Calu3 (cell line): Measurements from ENCODE around the gene ZSCAN31. TPM values are rescaled to one million over a fixed set of nuclear protein-coding genes. Genes with fewer than 3 reads are reported as not detected.
"Not testable (repeated sequence)": the region's sequence is repeated elsewhere in the genome, so short reads cannot be mapped to it uniquely, and the experiment has no call there.

Experiments
- BruUV-seq: library from RNA; stranded (reverse); fragments of 400-500 nt; replicated peaks from 2 replicates; lab custom pipeline; 2021; lab: Mats Ljungman, UMichigan
- CTCF ChIA-PET: fragments of 300-600 bp; sonication (Branson Sonifier 250); formaldehyde crosslinking; loops from one replicate; lab custom pipeline; 2022; ENCODE audit warnings: antibody characterized with exemption; lab: Charles Lee
- DNase-seq: peaks from one replicate; pipeline ENCODE4 v3.0.0; 2022
- H3K27ac Mint-ChIP-seq: one replicate; pipeline ENCODE4 v1.8.0; 2022; ENCODE audit warnings: mixed read lengths; ENCODE audit not compliant: unreplicated experiment
- H3K27me3 Mint-ChIP-seq: one replicate; pipeline ENCODE4 v1.8.0; 2022; ENCODE audit warnings: mixed read lengths; ENCODE audit not compliant: unreplicated experiment
- H3K36me3 Mint-ChIP-seq: one replicate; pipeline ENCODE4 v1.8.0; 2022; ENCODE audit warnings: mild to moderate bottlenecking, moderate library complexity, mixed read lengths; ENCODE audit not compliant: insufficient read depth, unreplicated experiment
- H3K4me1 Mint-ChIP-seq: one replicate; pipeline ENCODE4 v1.8.0; 2022; ENCODE audit warnings: mild to moderate bottlenecking, low read depth, mixed read lengths; ENCODE audit not compliant: unreplicated experiment
- H3K4me3 Mint-ChIP-seq: one replicate; pipeline ENCODE4 v1.8.0; 2022; ENCODE audit warnings: mild to moderate bottlenecking, low read depth, moderate library complexity, mixed read lengths; ENCODE audit not compliant: unreplicated experiment
- H3K9me3 Mint-ChIP-seq: one replicate; pipeline ENCODE4 v1.8.0; 2022; ENCODE audit warnings: low read depth, mixed read lengths; ENCODE audit not compliant: unreplicated experiment
- CTCF ChIP-seq: fragments of 200-600 bp; IDR thresholded peaks from one replicate; pipeline ENCODE4 v1.8.0; 2022; ENCODE audit warnings: antibody characterized with exemption; ENCODE audit not compliant: unreplicated experiment
- intact Hi-C: fragments of 100-400 bp; cut with micrococcal nuclease; formaldehyde crosslinking; loops from one replicate; pipeline ENCODE4 v1.10.0; 2022; ENCODE audit not compliant: unreplicated experiment
- total RNA-seq: library from RNA; stranded (reverse); gene quantifications from 2 replicates; pipeline ENCODE4 v1.2.3, GENCODE V29; 2022

ZSCAN31 gene
- total RNA-seq, 1 experiment from 2014 or later: 4.9 TPM

GRCh38 chr6:28312939-28313338, 23.0 kb downstream of the ZSCAN31 start:
- intact Hi-C loops: no loop called here
- Mint-ChIP-seq H3K27me3 (no peaks in the 10 kb centered on the region), H3K4me3 (no peak overlapping the region), H3K36me3 (no peaks in the 10 kb centered on the region), H3K9me3 (peaks cover 5% of the 10 kb centered on the region), H3K27ac (no peak overlapping the region), H3K4me1 (no peaks in the 10 kb centered on the region)
- TF ChIP-seq CTCF: no peak
- BruUV-seq: no TSS peak
- CTCF ChIA-PET: no interaction called here
- no peak for DNase-seq

GRCh38 chr6:28311139-28311823, 24.7 kb downstream of the ZSCAN31 start:
- intact Hi-C loops: no loop called here
- CTCF ChIA-PET: interaction anchor here (0.6 kb wide), 1 partner anchor 79 kb away, joined by 4 read pairs; no protein-coding TSS in a partner anchor
- peaks cover 8% of the 10 kb centered on the region for H3K9me3 Mint-ChIP-seq

GRCh38 chr6:28306363-28306762, 29.6 kb downstream of the ZSCAN31 start:
- not testable (repeated sequence) for BruUV-seq, H3K27ac Mint-ChIP-seq

More at GRCh38 chr6:28311139-28311823, 24.7 kb downstream of the ZSCAN31 start:
- Mint-ChIP-seq H3K27me3 (no peaks in the 10 kb centered on the region), H3K36me3 (no peaks in the 10 kb centered on the region), H3K4me1 (no peaks in the 10 kb centered on the region), H3K27ac (no peak overlapping the region), H3K4me3 (no peak overlapping the region)
- BruUV-seq: no TSS peak
- no peak for TF ChIP-seq CTCF
- no peak for DNase-seq

GRCh38 chr6:28303570-28303969, 32.4 kb downstream of the ZSCAN31 start:
- DNase-seq: no peak
- CTCF ChIA-PET: no interaction called here
- Mint-ChIP-seq H3K27ac (no peak overlapping the region), H3K9me3 (peaks cover 5% of the 10 kb centered on the region), H3K4me3 (no peak overlapping the region), H3K36me3 (no peaks in the 10 kb centered on the region), H3K4me1 (no peaks in the 10 kb centered on the region), H3K27me3 (no peaks in the 10 kb centered on the region)
- no peak for TF ChIP-seq CTCF
- intact Hi-C loops: no loop called here
- BruUV-seq: no TSS peak

More at GRCh38 chr6:28306363-28306762, 29.6 kb downstream of the ZSCAN31 start:
- DNase-seq, H3K27me3 Mint-ChIP-seq, H3K9me3 Mint-ChIP-seq, intact Hi-C loops, H3K36me3 Mint-ChIP-seq, H3K4me3 Mint-ChIP-seq, CTCF ChIA-PET, H3K4me1 Mint-ChIP-seq: not testable (repeated sequence)

GRCh38 chr6:28296520-28297060, 39.4 kb downstream of the ZSCAN31 start:
- no peak for DNase-seq
- intact Hi-C loops: no loop called here
- Mint-ChIP-seq H3K36me3 (no peaks in the 10 kb centered on the region), H3K27me3 (no peaks in the 10 kb centered on the region), H3K27ac (no peak overlapping the region), H3K9me3 (no peaks in the 10 kb centered on the region), H3K4me3 (no peak overlapping the region), H3K4me1 (no peaks in the 10 kb centered on the region)
- CTCF ChIA-PET: interaction anchor here (0.6 kb wide), 1 partner anchor 76 kb away, joined by 4 read pairs; no protein-coding TSS in a partner anchor
- no peak for TF ChIP-seq CTCF
- BruUV-seq: no TSS peak
